Calu3 (cell line): ENCODE results near the gene PNRC1. TPM values are rescaled to one million over a fixed set of nuclear protein-coding genes. Genes with fewer than 3 reads are reported as not detected.

Experiments used
- BruUV-seq: library from RNA; stranded (reverse); fragments of 400-500 nt; replicated peaks from 2 replicates; lab custom pipeline; 2021; lab: Mats Ljungman, UMichigan
- CTCF ChIA-PET: fragments of 300-600 bp; sonication (Branson Sonifier 250); formaldehyde crosslinking; loops from one replicate; lab custom pipeline; 2022; ENCODE audit warnings: antibody characterized with exemption; lab: Charles Lee
- DNase-seq: peaks from one replicate; pipeline ENCODE4 v3.0.0; 2022
- H3K27ac Mint-ChIP-seq: one replicate; pipeline ENCODE4 v1.8.0; 2022; ENCODE audit warnings: mixed read lengths; ENCODE audit not compliant: unreplicated experiment
- H3K27me3 Mint-ChIP-seq: one replicate; pipeline ENCODE4 v1.8.0; 2022; ENCODE audit warnings: mixed read lengths; ENCODE audit not compliant: unreplicated experiment
- H3K36me3 Mint-ChIP-seq: one replicate; pipeline ENCODE4 v1.8.0; 2022; ENCODE audit warnings: mild to moderate bottlenecking, moderate library complexity, mixed read lengths; ENCODE audit not compliant: insufficient read depth, unreplicated experiment
- H3K4me1 Mint-ChIP-seq: one replicate; pipeline ENCODE4 v1.8.0; 2022; ENCODE audit warnings: mild to moderate bottlenecking, low read depth, mixed read lengths; ENCODE audit not compliant: unreplicated experiment
- H3K4me3 Mint-ChIP-seq: one replicate; pipeline ENCODE4 v1.8.0; 2022; ENCODE audit warnings: mild to moderate bottlenecking, low read depth, moderate library complexity, mixed read lengths; ENCODE audit not compliant: unreplicated experiment
- H3K9me3 Mint-ChIP-seq: one replicate; pipeline ENCODE4 v1.8.0; 2022; ENCODE audit warnings: low read depth, mixed read lengths; ENCODE audit not compliant: unreplicated experiment
- CTCF ChIP-seq: fragments of 200-600 bp; IDR thresholded peaks from one replicate; pipeline ENCODE4 v1.8.0; 2022; ENCODE audit warnings: antibody characterized with exemption; ENCODE audit not compliant: unreplicated experiment
- intact Hi-C: fragments of 100-400 bp; cut with micrococcal nuclease; formaldehyde crosslinking; loops from one replicate; pipeline ENCODE4 v1.10.0; 2022; ENCODE audit not compliant: unreplicated experiment
- total RNA-seq: library from RNA; stranded (reverse); gene quantifications from 2 replicates; pipeline ENCODE4 v1.2.3, GENCODE V29; 2022

PNRC1 gene
- total RNA-seq, 1 experiment from 2014 or later, result 45.4 TPM

GRCh38 chr6:89066940-89067646 lies 13.5 kb upstream of the PNRC1 start:
- no peak overlapping the region for H3K4me3 Mint-ChIP-seq
- no peaks in the 10 kb centered on the region for H3K9me3 Mint-ChIP-seq
- no peak overlapping the region for H3K27ac Mint-ChIP-seq
- no peaks in the 10 kb centered on the region for H3K27me3 Mint-ChIP-seq
- no TSS peak for BruUV-seq
- intact Hi-C loops, result loop anchor here (1.0 kb wide), 1 partner anchor 19 kb away; no protein-coding TSS in a partner anchor
- peaks cover 15% of the 10 kb centered on the region for H3K4me1 Mint-ChIP-seq
- CTCF ChIA-PET, result interaction anchor here (0.5 to 1.5 kb wide), 4 partner anchors 12 to 175 kb away, joined by 5 to 12 read pairs (median 8); partner anchors contain the start of gene PNRC1
- no peaks in the 10 kb centered on the region for H3K36me3 Mint-ChIP-seq
- TF ChIP-seq CTCF, result no peak
- DNase-seq, result no peak

- no peaks in the 10 kb centered on the region for H3K27me3 Mint-ChIP-seq
- no peak for TF ChIP-seq CTCF
- H3K36me3 Mint-ChIP-seq, result no peaks in the 10 kb centered on the region
- BruUV-seq, result no TSS peak
- peaks cover 15% of the 10 kb centered on the region for H3K4me1 Mint-ChIP-seq
- no peak overlapping the region for H3K4me3 Mint-ChIP-seq
- intact Hi-C loops, result loop anchor here (1.0 kb wide), 1 partner anchor 19 kb away; no protein-coding TSS in a partner anchor
- H3K9me3 Mint-ChIP-seq, result no peaks in the 10 kb centered on the region
- no peak overlapping the region for H3K27ac Mint-ChIP-seq
- CTCF ChIA-PET, result interaction anchor here (1.4 to 1.5 kb wide), 3 partner anchors 12 to 85 kb away, joined by 5 to 12 read pairs (median 11); partner anchors contain the start of gene PNRC1
- DNase-seq, result peak; percentile 30
These were observed 12.8 kb upstream of the PNRC1 start for GRCh38 chr6:89067796-89068195.

GRCh38 chr6:89068695-89069094 lies 11.9 kb upstream of the PNRC1 start:
- intact Hi-C loops, result no loop called here
- H3K36me3 Mint-ChIP-seq, result no peaks in the 10 kb centered on the region
- no peak overlapping the region for H3K27ac Mint-ChIP-seq
- CTCF ChIA-PET, result no interaction called here
- peaks cover 15% of the 10 kb centered on the region for H3K4me1 Mint-ChIP-seq
- H3K4me3 Mint-ChIP-seq, result no peak overlapping the region
- DNase-seq, result no peak
- no peak for TF ChIP-seq CTCF
- H3K9me3 Mint-ChIP-seq, result no peaks in the 10 kb centered on the region
- no TSS peak for BruUV-seq
- no peaks in the 10 kb centered on the region for H3K27me3 Mint-ChIP-seq

- H3K9me3 Mint-ChIP-seq, result no peaks in the 10 kb centered on the region
- no peak for TF ChIP-seq CTCF
- intact Hi-C loops, result no loop called here
- no TSS peak for BruUV-seq
- H3K27ac Mint-ChIP-seq, result no peak overlapping the region
- peaks cover 15% of the 10 kb centered on the region for H3K4me1 Mint-ChIP-seq
- no peak overlapping the region for H3K4me3 Mint-ChIP-seq
- CTCF ChIA-PET, result no interaction called here
- no peaks in the 10 kb centered on the region for H3K27me3 Mint-ChIP-seq
- no peak for DNase-seq
- no peaks in the 10 kb centered on the region for H3K36me3 Mint-ChIP-seq
These were observed 10.9 kb upstream of the PNRC1 start for GRCh38 chr6:89069536-89070163.
